ENCODE measurements around the gene PPP3CA.

- TF ChIP-seq CTCF (conservative IDR thresholded peaks at IDR 0.05; ENCODE audit: low read depth in 2 of 2) (peak; percentile 92 to 99), JUNB (IDR thresholded peaks at IDR 0.05; ENCODE audit: unreplicated experiment) (no peak), EZH2 (IDR thresholded peaks at IDR 0.05; ENCODE audit: low read depth, unreplicated experiment) (no peak), EZH2phosphoT487 (IDR thresholded peaks at IDR 0.05; ENCODE audit: unreplicated experiment) (no peak), POLR2AphosphoS5 (IDR thresholded peaks at IDR 0.05; ENCODE audit: low read depth) (no peak), ZNF114 (CRISPR knock-in tag; IDR thresholded peaks at IDR 0.05) (no peak)
Observed at GRCh38 chr4:101169044-101170014, 178.0 kb downstream of the PPP3CA start.
